ENCODE measurements around the gene F8.
"Not testable (repeated sequence)": the region's sequence is repeated elsewhere in the genome, so short reads cannot be mapped to it uniquely, and the experiment has no call there.

Gene F8

GRCh38 chrX:154885057-154885456, 137.5 kb downstream of the F8 start:
- not testable (repeated sequence) for DNase-seq (ENCODE audit: low read depth)

- DNase-seq (ENCODE audit: low read depth) = not testable (repeated sequence)
These were observed 138.5 kb downstream of the F8 start for GRCh38 chrX:154884069-154884468.

- DNase-seq (ENCODE audit: low read depth) = no peak
These were observed 149.2 kb downstream of the F8 start for GRCh38 chrX:154873329-154873728.

- not testable (repeated sequence) for DNase-seq (ENCODE audit: low read depth)
These were observed 154.0 kb downstream of the F8 start for GRCh38 chrX:154868522-154868921.

- no peak for DNase-seq (ENCODE audit: low read depth)
These were observed 167.3 kb downstream of the F8 start for GRCh38 chrX:154855256-154855655.

GRCh38 chrX:154850957-154851611, 171.4 kb downstream of the F8 start:
- no peak for DNase-seq (ENCODE audit: low read depth)

- DNase-seq (ENCODE audit: low read depth) = no peak
These were observed 181.7 kb downstream of the F8 start for GRCh38 chrX:154840856-154841255.

- DNase-seq (ENCODE audit: low read depth) = no peak
These were observed 186.4 kb downstream of the F8 start for GRCh38 chrX:154836163-154836562.

- DNase-seq (ENCODE audit: low read depth) = no peak
These were observed 188.0 kb downstream of the F8 start, which contains the start of gene SMIM9 for GRCh38 chrX:154834562-154834961. Gene SMIM9 (minus strand): TSS chrX:154834662. CDS start chrX:154830856, 3,806 bp downstream.

GRCh38 chrX:154833746-154834274, 188.7 kb downstream of the F8 start:
- DNase-seq (ENCODE audit: low read depth) = no peak

- no peak for DNase-seq (ENCODE audit: low read depth)
These were observed 192.5 kb downstream of the F8 start for GRCh38 chrX:154829926-154830442.

GRCh38 chrX:154829134-154829533, 193.4 kb downstream of the F8 start:
- DNase-seq (ENCODE audit: low read depth) = no peak

GRCh38 chrX:154828016-154828408, 194.5 kb downstream of the F8 start:
- no peak for DNase-seq (ENCODE audit: low read depth)

GRCh38 chrX:154827194-154828015, 195.1 kb downstream of the F8 start:
- no peak for DNase-seq (ENCODE audit: low read depth)

- DNase-seq (ENCODE audit: low read depth) = not testable (repeated sequence)
These were observed 196.9 kb downstream of the F8 start for GRCh38 chrX:154825586-154825985.

GRCh38 chrX:154824638-154825037, 197.9 kb downstream of the F8 start:
- DNase-seq (ENCODE audit: low read depth) = no peak

GRCh38 chrX:154822029-154822428, 200.5 kb downstream of the F8 start:
- no peak for DNase-seq (ENCODE audit: low read depth)

GRCh38 chrX:154821523-154821922, 201.0 kb downstream of the F8 start:
- DNase-seq (ENCODE audit: low read depth) = no peak

GRCh38 chrX:154819771-154820341, 202.7 kb downstream of the F8 start:
- DNase-seq (ENCODE audit: low read depth) = no peak

- no peak for DNase-seq (ENCODE audit: low read depth)
These were observed 203.4 kb downstream of the F8 start for GRCh38 chrX:154818916-154819770.

GRCh38 chrX:154817048-154817618, 205.4 kb downstream of the F8 start:
- DNase-seq (ENCODE audit: low read depth) = not testable (repeated sequence)

All from activated T-helper 9 cell treated with anti-CD3 and anti-CD28 coated beads, Interleukin-2, amount 50 U/mL, for 16 hours (primary cell).